ENCODE results near the gene CLIC2. TPM values are rescaled to one million over a fixed set of nuclear protein-coding genes. Genes with fewer than 3 reads are reported as not detected.
"Not testable (repeated sequence)": the region's sequence is repeated elsewhere in the genome, so short reads cannot be mapped to it uniquely, and the experiment has no call there.

CLIC2 gene
- 0.54 to 2.1 TPM (median 0.97 TPM) in 3 replicates for total RNA-seq

GRCh38 chrX:155334486-155335336 is at the start of gene CLIC2:
Gene CLIC2 (minus strand): TSS chrX:155334614. CDS start chrX:155334427, 187 bp downstream.
- H3K4me1 Mint-ChIP-seq, result no peaks in the 10 kb centered on the region
- no peak within 1 kb of the TSS for H3K27ac Mint-ChIP-seq
- no peak for TF ChIP-seq CTCF (IDR thresholded peaks at IDR 0.05; ENCODE audit: unreplicated experiment)
- DNase-seq (ENCODE audit: low spot score in 2 of 2, unreplicated experiment in 2 of 2), result no peak
- H3K9me3 Mint-ChIP-seq, result peaks cover 6% of the 10 kb centered on the region
- H3K36me3 Mint-ChIP-seq, result no peaks in the 10 kb centered on the region
- no peaks in the 10 kb centered on the region for H3K27me3 Mint-ChIP-seq (ENCODE audit: low read depth)
- H3K4me3 Mint-ChIP-seq, result no peak within 1 kb of the TSS

GRCh38 chrX:155382529-155382967 is 48.1 kb upstream of the CLIC2 start:
- H3K27me3 Mint-ChIP-seq (ENCODE audit: low read depth); H3K36me3 Mint-ChIP-seq; H3K4me3 Mint-ChIP-seq; H3K27ac Mint-ChIP-seq; DNase-seq (ENCODE audit: low spot score in 2 of 2, unreplicated experiment in 2 of 2); H3K4me1 Mint-ChIP-seq: not testable (repeated sequence)
- peaks cover 11% of the 10 kb centered on the region for H3K9me3 Mint-ChIP-seq

- not testable (repeated sequence) for H3K4me1 Mint-ChIP-seq; H3K9me3 Mint-ChIP-seq; H3K27ac Mint-ChIP-seq; H3K4me3 Mint-ChIP-seq; H3K27me3 Mint-ChIP-seq (ENCODE audit: low read depth); DNase-seq (ENCODE audit: low spot score in 2 of 2, unreplicated experiment in 2 of 2); H3K36me3 Mint-ChIP-seq
Observed at GRCh38 chrX:155381843-155382528, 47.6 kb upstream of the CLIC2 start, which contains the start of gene F8A2. Gene F8A2 (plus strand): TSS chrX:155382095. CDS start chrX:155382115, 20 bp downstream.

GRCh38 chrX:155379802-155380201 is 45.4 kb upstream of the CLIC2 start:
- H3K4me3 Mint-ChIP-seq; H3K4me1 Mint-ChIP-seq; DNase-seq (ENCODE audit: low spot score in 2 of 2, unreplicated experiment in 2 of 2); H3K36me3 Mint-ChIP-seq; H3K27me3 Mint-ChIP-seq (ENCODE audit: low read depth); H3K9me3 Mint-ChIP-seq; H3K27ac Mint-ChIP-seq: not testable (repeated sequence)

GRCh38 chrX:155373777-155374458 is 39.5 kb upstream of the CLIC2 start:
- H3K4me3 Mint-ChIP-seq; DNase-seq (ENCODE audit: low spot score in 2 of 2, unreplicated experiment in 2 of 2); H3K4me1 Mint-ChIP-seq; H3K27me3 Mint-ChIP-seq (ENCODE audit: low read depth); H3K9me3 Mint-ChIP-seq; H3K27ac Mint-ChIP-seq; H3K36me3 Mint-ChIP-seq: not testable (repeated sequence)

- not testable (repeated sequence) for H3K27ac Mint-ChIP-seq; H3K36me3 Mint-ChIP-seq; H3K9me3 Mint-ChIP-seq; DNase-seq (ENCODE audit: low spot score in 2 of 2, unreplicated experiment in 2 of 2); H3K27me3 Mint-ChIP-seq (ENCODE audit: low read depth); H3K4me3 Mint-ChIP-seq; H3K4me1 Mint-ChIP-seq
Observed at GRCh38 chrX:155363712-155364111, 29.3 kb upstream of the CLIC2 start.

- not testable (repeated sequence) for H3K27ac Mint-ChIP-seq; H3K4me3 Mint-ChIP-seq; DNase-seq (ENCODE audit: low spot score in 2 of 2, unreplicated experiment in 2 of 2); H3K27me3 Mint-ChIP-seq (ENCODE audit: low read depth); H3K4me1 Mint-ChIP-seq; H3K36me3 Mint-ChIP-seq; H3K9me3 Mint-ChIP-seq
Observed at GRCh38 chrX:155349448-155349847, 15.0 kb upstream of the CLIC2 start.

- not testable (repeated sequence) for DNase-seq (ENCODE audit: low spot score in 2 of 2, unreplicated experiment in 2 of 2); H3K4me3 Mint-ChIP-seq; H3K27me3 Mint-ChIP-seq (ENCODE audit: low read depth); H3K9me3 Mint-ChIP-seq; H3K36me3 Mint-ChIP-seq; H3K4me1 Mint-ChIP-seq; H3K27ac Mint-ChIP-seq
Observed at GRCh38 chrX:155345689-155346088, 11.3 kb upstream of the CLIC2 start.

- DNase-seq (ENCODE audit: low spot score in 2 of 2, unreplicated experiment in 2 of 2); H3K9me3 Mint-ChIP-seq; H3K27me3 Mint-ChIP-seq (ENCODE audit: low read depth); H3K36me3 Mint-ChIP-seq; H3K4me1 Mint-ChIP-seq; H3K4me3 Mint-ChIP-seq; H3K27ac Mint-ChIP-seq: not testable (repeated sequence)
Observed at GRCh38 chrX:155335337-155335712, 911 bp upstream of the CLIC2 start.
